ENCODE measurements around the gene PAEP.
"Not testable (repeated sequence)": the region's sequence is repeated elsewhere in the genome, so short reads cannot be mapped to it uniquely, and the experiment has no call there.

PAEP gene

GRCh38 chr9:135561391-135562234, at the start of gene PAEP:
TSS of gene PAEP (plus strand) at chr9:135561756.
- DNase-seq (ENCODE audit: low spot score): no peak

- DNase-seq (ENCODE audit: low spot score): no peak
Observed at GRCh38 chr9:135512241-135512603, 49.3 kb upstream of the PAEP start.

DNA sequence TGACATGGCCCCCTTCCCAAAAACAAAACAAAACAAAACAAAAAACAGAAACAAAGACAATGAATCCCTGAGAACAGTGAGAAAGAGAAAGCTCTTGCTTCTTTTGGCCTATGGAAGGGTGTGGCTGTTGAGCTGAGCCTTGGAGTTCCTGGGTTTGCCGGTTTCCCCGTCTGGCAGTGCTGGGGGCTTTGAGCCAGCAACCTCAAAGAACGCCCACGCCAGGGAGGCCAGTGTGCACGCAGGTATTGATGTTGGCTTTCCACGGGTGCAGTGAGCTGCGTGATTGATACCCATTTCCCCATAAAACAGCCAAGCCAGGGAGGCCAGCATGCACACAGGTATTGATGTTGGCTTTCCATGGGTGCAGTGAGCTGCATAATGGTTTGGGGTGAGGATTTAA, 48.7 kb upstream of the PAEP start:
- DNase-seq (ENCODE audit: low spot score): no peak

DNA sequence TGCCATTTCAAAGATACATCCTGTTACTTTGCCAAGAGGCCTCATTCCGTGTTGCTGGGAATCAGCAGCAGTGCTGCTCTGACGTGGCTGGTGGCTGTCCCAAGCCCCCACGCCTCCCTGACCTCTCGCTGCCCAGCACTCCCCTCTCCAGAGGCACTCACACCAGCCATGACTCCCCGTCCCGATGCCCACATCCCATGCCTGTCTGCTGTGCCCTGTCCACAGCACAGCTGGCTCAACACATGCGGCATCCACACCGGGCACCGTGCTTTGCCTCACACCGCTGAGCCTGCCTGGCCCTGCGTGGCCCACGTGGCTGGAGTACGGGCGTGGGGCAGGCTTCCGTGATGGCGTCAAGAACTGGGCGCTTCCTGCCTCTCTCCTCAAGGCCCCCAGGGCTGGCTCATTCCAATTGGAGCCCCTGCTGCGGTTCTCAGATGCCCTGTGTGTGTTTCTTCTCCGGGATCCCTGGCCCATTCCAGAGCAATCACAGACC, 48.2 kb upstream of the PAEP start:
- no peak for DNase-seq (ENCODE audit: low spot score)

DNA sequence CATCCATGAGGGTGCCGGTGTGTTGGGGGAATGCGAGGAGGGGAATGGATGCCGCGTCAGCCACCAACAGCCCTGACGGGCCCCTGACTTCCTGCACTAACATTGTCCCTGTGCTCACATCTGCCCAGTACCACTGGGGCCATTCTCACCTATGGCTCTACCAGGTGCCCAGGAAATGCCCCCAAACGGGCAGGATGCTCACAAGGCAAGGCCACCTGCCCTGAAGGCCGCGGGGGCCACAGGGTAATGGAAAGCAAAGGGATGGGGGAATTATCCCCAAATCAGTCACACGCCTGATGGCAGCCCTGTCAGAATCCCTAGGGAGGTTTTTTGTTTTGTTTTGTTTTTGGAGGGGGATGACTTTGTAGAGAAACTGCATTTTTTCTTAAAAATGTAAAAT, 47.6 kb upstream of the PAEP start:
- not testable (repeated sequence) for DNase-seq (ENCODE audit: low spot score)

DNA sequence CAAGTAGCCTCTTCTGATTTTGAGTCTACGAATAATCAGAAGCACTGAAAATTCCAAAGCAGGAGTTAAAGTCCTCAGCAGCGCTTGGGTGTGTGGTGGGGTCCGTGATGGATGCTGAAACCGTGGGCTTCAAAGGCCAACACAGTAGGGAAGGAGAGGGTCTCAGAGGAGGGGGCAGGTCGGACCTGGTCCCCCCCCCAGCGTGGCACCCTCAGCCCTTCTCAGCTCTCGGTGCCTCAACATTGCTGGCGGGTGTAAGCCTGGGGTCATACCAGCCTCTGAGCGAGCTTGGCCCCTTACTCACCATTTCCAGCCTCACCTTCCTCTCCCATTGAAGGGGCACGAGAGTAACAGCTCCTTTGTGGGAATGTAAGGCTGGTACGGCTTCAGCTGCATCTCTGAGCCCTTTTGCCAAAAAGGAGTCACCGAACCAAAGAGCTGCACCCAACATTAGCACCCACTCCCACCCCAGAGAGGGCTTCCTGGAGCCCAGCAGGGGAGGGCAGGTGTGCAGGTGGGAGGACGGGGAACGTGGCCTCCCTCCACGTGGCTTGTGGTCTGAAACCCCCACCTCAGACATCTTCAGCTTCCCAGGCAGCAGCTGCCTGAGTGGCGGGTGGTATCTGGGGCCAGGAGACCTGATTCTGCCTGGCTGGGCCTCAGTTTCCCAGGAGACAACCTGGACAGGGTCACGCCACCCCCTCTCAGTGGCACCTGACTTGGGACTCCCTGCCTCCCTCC, 47.0 kb upstream of the PAEP start:
- DNase-seq (ENCODE audit: low spot score): no peak

- DNase-seq (ENCODE audit: low spot score): no peak
Observed at GRCh38 chr9:135515083-135515951, 46.2 kb upstream of the PAEP start.

DNA sequence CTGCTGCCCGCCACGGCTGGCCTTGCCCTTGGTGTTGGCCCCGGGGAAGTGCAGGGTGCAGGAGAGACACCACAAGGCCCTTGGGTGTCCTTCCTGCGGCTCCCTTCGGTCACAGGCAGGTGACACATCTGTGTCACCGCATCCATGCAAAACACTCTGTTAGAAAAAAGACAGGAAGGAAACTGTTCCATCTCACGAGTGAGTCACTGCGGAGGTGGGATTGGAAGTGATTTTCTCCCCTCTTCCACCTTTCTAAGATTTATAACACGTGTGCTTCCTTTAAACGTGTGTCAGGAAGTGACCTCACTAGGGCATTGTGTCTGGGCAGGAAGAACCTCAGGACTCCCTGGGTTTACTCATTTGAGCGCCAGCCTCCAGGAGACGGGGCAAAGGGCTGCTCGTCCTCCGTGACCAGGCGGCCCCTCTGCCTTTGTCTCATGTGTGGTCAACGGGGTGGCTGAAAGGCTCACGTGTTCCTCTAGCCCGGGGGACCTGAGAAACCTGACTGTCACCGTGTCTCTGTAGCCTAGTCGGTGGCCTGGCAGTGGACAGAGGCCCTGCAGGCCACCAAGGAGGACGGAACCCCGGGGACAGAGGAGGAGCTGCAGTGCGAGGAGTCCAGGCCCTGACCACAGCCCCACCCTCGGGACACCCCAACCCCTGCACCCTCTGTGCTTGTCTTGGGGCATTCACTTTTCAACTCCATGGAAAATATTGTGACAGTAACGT, 45.3 kb upstream of the PAEP start:
- DNase-seq (ENCODE audit: low spot score): no peak

GRCh38 chr9:135517407-135517822, 44.1 kb upstream of the PAEP start:
- DNase-seq (ENCODE audit: low spot score): no peak

GRCh38 chr9:135519179-135519971, 42.2 kb upstream of the PAEP start:
- DNase-seq (ENCODE audit: low spot score): no peak

DNA sequence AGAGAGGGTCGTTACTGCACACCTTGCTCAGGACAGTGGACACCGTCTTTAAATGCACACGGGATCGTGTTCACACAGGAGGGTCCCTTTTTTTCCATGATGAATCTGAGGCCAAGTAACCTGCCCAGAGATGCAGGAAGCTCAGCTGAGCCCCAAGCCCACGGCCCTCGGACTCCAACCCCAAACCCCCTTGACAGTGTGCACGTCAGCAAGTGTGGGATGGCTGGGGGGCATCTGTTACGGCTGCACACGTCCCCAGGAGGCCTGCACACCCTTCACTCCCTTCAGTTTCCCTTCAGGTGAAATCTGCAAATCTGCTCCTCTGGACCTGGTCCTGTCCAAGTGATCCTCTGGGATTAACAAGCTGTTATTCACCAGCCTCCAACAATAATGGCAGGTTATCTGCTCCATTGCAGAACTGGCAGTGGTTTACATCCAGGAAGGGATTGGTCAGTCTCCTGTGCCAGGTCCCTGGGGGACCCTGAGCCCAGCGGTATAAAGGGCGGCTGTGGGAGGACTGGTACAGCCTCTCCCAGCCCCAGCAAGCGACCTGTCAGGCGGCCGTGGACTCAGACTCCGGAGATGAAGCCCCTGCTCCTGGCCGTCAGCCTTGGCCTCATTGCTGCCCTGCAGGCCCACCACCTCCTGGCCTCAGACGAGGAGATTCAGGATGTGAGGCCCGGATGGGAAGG, 40.5 kb upstream of the PAEP start, which contains the start of gene LCN1:
LCN1 (plus strand) TSS at position 525 of the 692 bp plus-strand sequence; CDS start at position 583, 58 bp downstream.
- no peak for DNase-seq (ENCODE audit: low spot score)

GRCh38 chr9:135521608-135522095, 39.9 kb upstream of the PAEP start:
- DNase-seq (ENCODE audit: low spot score): no peak

DNA sequence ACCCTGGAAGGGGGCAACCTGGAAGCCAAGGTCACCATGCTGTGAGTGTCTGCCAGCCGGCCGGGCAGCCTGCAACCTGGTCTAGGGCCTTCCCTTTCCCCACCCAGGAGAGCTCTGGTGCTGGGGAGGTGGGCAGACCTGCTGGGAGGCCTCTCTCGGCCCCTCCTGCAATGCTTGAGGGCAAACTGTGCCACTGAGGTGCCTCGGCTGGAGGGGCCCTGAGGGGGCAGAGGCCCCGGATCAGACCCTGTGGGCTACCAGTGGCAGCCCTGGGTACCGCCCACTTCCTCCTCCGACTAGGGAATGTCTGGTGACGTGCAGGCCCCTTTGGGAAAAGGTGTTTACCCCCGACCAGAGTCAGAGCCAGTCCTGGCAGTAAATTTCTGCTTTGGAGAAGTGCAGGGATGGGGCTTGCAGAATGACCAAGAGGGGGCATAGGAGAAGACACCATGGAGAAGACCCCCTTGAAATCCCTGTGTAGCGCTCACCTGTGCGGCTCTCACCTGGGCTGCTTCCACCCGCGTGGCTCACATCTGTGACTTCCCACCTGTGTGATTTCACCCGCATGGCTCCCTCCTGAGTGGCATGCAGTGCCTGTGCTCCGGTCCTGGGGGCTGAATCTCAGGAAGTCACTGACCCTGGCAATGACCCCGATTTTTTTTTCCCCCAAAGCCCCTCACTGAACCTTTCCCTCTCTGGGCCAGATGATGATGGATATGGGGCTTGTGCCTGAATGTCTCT, 39.2 kb upstream of the PAEP start:
- no peak for DNase-seq (ENCODE audit: low spot score)

GRCh38 chr9:135522931-135523330, 38.6 kb upstream of the PAEP start:
- no peak for DNase-seq (ENCODE audit: low spot score)

GRCh38 chr9:135523521-135524129, 37.9 kb upstream of the PAEP start:
- DNase-seq (ENCODE audit: low spot score): no peak

GRCh38 chr9:135524130-135524861, 37.3 kb upstream of the PAEP start:
- no peak for DNase-seq (ENCODE audit: low spot score)

GRCh38 chr9:135525241-135526088, 36.1 kb upstream of the PAEP start:
- no peak for DNase-seq (ENCODE audit: low spot score)

Data from germinal center (tissue), 1 donor.